Dedifferentiated amniotic fluid mesenchymal stem cell (primary cell): ENCODE results near the gene CDC42EP1.
"Not testable (repeated sequence)": the region's sequence is repeated elsewhere in the genome, so short reads cannot be mapped to it uniquely, and the experiment has no call there.

Source experiments
- DNase-seq: peaks from one replicate; pipeline ENCODE4 v3.0.0-alpha.2; 2016; ENCODE audit errors: extremely low spot score

CDC42EP1 gene

DNA sequence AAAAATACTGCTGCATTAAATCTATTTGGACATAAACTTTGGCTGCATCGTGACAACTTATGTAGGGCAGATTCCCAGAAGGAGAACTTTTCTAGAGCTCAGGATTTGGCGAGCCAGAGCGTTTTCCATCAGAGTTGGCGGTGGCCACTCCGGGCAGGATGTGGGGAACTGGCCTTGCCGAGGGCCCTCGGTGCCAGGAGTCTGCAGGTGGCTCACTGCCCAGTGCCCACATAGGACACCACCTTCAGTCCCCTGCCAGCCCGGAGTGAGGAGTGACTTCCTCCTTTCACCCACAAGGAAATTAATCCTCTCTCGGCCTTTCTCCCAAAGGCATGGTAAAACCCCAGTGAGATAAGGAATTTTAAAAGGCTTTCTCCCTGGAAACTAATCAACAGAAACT is 21.2 kb downstream of the CDC42EP1 start:
- no peak for DNase-seq

DNA sequence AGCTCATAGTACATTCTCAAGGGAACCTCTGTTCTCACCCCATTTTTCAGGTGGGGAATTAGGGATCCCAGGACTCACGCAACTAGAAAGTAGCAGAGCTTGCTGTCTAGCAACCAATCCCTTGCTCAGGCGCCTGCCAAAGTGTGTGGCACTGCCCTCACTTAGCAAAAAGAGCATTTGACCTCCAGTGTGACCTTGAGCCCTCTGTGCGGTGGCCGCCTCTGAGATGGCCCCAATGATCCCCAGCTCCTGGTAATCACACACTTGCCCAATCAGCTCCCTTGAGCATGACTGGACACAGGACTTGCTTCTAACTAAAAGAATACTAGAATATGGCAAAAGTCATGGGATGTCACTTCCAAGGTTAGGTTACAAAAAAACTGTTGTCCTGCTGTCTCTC is 22.2 kb downstream of the CDC42EP1 start:
- DNase-seq, result no peak

DNA sequence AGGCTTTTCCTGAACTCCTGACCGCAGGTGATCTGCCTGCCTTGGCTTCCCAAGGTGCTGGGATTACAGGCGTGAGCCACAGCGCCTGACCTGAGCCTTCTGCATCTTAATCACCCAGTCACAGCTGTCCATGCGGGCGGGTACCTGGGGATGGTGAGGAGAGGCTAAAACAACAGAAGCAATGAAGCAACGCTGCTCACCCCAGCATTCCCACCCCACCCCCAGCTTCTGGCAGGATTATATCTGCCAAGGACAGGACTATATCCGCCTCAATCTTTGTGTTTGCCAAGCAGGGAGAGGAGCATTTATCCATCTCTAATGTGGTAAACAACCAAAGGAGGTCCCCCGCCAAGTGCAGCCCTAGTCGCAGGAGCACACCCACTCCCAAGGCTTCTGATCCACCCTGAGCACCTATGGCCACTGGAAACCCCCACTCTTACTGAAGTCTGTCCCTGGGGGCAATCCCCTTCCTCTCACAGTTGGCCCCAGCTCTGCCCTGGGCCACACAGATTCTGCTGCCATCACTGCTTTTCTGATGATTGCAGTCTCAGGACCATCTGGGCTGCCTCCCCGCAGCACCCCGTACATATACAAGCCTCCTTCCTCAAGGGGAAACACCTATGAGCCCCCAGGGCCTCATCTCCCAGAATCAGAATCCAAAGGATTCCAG is 28.4 kb downstream of the CDC42EP1 start:
- DNase-seq, result no peak

DNA sequence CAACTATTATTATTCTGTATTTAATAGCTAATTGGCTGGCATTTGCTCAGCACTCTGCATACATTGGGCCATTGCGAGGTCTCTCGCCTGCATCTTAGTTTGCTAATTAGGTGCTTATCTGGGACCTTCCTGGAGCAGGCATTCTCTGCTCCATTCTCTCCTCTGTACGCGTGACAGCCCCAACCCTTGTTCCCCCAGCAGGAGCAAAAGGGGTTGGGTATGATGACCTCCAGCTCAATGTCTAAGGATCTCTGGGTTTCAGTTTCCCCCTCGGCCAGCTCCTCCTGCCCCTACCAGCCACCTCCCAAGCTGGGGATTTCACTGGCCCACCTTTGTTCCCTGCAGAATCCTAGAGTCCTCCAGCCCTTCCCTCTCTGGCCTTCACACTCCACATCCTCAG is 29.4 kb downstream of the CDC42EP1 start:
- no peak for DNase-seq

DNA sequence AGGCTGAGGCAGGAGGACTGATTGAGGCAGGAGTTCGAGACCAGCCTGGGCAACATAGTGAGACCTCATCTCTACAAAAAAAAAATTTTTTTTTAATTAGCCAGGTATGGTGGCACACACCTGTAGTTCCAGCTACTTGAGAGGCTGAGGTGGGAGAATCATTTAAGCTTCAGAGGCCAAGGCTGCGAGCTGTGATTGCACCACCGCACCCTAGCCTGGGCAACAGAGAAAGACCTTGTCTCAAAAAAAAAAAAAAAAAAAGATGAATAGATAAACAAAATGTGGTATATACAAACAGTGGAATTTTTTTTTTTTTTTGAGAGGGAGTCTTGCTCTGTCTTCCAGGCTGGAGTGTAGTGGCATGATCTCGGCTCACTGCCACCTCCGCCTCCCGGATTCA is 30.8 kb downstream of the CDC42EP1 start:
- not testable (repeated sequence) for DNase-seq

DNA sequence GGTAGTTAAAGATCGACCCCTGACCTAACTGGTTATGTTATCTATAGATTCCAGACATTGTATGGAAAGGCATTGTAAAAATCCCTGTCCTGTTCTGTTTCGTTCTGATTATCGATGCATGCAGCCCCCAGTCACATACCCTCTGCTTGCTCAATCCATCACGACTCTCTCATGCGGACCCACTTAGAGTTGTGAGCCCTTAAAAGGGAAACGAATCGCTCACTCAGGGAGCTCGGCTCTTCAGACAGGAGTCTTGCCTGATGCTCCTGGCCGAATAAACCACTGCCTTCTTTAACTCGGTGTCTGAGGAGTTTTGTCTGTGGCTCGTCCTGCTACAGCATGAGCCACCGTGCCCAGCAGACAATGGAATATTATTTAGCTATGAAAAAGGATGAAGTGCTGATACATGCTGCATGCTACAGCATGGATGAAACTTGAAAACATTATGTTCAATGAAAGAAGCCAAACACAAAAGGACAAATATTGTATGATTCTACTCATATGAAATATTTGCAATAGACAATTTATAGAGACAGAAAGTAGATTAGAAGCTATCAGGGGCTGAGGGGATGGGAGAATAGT is 31.6 kb downstream of the CDC42EP1 start:
- no peak for DNase-seq

DNA sequence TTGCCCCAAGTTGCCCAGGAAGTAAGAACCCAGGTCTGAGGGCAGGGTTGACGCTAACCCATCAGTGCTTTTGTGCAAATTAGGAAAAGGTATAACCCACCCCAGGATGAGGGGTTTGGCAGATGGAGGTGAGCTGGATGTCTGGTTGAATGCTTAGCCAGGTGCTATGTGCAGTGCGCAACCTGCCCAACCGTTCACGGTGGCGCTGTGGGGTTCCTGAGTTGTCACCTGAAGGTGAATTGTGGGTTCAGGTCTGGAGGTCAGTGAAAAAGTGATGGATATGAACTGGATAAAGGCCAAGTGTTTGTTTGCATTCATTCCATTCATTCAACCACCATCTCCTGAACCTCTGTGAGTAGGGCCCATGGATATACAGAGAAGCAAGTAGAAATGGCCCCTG is 34.0 kb downstream of the CDC42EP1 start:
- no peak for DNase-seq

DNA sequence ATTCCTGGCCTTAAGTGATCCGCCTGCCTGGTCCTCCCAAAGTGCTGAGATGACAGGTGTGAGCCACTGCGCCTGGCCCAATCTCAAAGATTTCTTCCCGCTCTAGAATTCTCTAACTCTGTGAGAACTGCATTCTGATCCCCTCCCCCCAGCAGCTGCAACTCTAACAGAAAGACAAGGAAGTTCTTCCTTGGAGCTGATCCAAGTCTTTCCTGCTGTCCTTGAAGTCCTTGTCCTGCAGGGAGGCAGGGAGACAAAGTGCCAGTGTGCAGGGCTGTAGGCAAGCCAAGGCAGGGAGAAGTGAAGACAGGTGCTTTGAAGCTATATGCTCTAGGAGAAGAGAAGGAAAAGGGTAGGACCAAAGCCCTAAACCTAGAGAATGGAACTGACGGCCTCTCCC is 38.9 kb downstream of the CDC42EP1 start:
- DNase-seq, result no peak

DNA sequence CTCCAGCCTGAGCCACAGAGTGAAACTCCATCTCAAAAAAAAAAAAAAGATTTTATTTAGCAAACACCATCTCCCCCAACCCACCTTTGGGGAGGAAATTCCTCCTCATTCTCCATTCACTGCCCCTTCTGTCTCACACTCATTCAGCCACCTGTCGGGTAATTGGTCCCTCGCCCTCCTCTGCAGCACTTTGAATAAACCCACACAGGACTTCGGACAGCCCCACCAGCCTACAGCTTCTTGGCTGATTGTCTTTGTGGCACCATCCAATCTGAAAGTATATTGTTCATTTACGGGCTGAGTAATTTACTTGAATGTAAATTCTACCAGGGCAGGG is 40.9 kb downstream of the CDC42EP1 start:
- DNase-seq, result no peak

DNA sequence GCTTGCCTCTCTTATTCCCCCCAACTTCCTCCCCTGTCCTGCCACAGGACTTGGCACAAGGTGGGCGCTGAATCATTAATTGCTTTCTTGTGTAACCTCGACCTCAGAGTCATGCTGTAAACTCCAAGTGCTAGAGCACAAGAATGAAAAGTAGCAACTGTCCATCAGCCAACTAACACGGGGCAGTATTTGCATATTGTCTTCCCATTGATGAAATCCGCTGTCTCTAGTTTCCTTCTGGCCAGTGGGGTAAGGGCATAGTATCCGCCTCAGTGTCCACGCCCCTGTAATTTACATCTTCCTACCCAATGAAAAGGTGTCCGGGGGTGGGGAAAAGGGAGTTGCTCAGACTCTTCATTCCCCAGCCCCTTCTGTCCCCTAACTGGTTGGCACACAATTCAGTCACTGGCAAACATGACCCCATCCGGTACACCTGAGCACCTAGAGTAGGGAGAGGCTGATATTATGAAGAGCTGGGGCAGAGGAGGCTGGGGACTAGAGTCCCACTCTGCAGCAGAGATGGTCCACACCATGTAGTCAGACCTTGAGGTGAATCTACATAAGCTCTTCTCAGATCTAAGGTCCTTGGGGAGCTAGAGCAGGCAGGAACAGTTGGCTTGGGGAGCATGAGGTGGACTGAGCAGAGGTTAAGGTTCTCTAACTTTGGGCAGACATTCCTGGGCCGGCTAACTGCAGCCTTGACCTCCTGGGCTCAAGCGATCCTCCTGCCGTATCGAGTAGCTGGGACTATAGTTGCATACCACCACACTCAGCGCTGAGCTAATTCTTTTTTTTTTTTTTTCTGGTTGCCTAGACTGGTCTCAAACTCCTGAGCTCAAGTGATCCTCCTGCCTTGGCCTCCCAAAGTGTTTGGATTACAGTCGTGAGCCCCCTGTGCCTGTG is 41.5 kb downstream of the CDC42EP1 start:
- no peak for DNase-seq

DNA sequence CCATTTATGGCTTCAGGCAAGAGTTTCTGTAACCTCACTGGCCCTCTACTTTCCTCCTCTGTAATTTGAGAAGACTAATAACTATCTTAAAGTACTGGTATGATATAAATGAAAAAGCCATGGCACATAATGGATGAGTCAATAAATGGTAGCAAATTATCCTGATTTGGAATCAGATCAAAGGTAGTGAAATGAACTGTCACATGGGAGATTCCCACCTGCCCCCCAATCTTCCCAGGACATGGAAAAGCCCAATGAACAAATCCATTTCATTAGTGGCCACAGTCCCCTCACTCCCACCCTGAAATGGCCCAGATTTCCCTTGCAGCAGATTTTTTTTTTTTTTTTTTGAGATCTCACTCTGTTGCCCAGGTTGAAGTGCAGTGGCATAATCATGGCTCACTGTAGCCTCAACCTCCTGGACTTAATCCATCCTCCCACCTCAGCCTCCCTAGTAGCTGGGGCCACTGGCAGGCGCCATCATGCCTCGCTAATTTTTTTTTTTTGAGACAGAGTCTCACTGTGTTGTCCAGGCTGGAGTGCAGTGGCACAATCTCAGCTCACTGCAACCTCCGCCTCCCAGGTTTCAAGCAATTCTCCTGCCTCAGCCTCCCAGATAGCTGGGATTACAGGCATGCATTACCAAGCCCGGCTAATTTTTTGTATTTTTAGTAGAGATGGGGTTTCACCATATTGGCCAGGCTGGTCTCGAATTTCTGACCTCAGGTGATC is 42.4 kb downstream of the CDC42EP1 start:
- DNase-seq, result not testable (repeated sequence)

DNA sequence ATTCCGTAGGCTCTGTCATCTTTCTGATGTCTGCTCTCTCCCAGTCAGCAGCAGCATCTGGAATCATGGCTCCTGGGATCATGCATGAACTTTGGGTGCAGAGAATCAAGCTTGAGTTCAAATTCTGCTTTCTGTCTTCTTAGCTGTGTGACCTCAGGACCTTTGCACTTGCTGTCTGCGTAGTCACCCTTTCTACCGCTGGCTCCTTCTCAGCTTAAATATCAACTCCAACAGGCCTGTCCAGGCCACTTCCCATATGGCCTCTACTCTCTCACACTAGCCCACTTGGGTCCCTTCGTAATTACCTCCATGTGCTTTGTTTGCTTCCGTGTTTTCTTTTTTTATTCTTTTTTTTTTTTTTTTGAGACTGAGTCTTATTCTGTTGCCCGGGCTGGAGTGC is 43.8 kb downstream of the CDC42EP1 start:
- no peak for DNase-seq

DNA sequence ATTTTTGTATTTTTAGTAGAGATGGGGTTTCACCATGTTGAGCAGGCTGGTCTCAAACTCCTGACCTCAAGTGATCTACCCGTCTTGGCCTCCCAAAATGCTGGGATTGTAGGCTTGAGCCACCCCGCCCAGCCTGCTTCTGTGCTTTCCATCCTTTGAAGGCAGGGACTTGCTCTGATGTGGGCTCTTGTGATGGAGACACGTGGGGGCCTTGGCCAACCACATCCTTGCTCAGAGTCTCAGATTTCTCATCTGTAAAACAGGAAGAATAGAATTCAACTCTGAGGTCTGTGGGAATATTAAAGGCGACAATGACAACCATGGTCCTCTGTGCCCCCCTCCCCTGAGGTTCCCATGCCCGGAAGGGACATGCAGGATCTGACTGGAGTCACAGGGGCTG is 44.6 kb downstream of the CDC42EP1 start:
- no peak for DNase-seq

DNA sequence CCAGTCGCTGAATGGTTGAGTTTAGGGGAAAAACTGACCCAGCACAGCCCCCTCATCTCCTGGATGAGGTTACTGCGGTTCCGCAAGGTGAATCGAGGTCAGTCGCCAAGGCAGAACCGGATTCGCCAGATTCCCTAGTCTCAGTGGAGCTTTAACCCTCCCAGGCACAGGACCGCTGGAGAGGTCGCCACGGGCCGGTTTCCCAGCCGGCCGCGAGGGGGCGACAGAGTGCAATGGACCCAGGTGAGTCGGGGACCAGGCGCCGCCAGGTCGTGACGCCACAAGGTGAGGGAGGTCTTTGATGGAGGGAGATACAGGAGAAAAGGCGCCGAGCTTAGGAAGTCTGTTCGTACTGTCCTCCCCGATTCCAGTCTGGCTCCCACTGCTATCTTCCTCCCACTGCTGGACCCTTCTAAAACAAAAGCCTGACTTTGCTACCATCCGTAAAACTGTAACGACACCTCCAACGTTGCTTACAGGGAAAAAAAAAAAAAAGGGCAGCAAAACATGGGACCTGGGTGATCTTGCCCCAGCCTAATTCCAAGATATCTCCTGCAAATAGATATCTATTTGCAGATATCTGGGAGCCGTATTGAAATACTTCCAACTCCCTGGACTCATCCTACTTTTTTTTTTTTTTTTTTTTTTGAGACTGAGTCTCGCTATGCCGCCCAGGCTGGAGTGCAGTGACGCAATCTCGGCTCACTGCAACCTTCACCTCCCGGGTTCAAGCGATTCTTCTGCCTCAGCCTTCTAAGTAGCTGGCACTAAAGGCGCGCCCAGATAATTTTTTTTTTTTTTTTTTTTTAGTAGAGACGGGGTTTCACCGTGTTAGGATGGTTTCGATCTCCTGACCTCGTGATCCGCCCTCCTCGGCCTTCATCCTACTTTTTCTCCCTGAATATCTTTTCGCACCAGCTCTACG is 47.0 kb downstream of the CDC42EP1 start:
- DNase-seq, result no peak

DNA sequence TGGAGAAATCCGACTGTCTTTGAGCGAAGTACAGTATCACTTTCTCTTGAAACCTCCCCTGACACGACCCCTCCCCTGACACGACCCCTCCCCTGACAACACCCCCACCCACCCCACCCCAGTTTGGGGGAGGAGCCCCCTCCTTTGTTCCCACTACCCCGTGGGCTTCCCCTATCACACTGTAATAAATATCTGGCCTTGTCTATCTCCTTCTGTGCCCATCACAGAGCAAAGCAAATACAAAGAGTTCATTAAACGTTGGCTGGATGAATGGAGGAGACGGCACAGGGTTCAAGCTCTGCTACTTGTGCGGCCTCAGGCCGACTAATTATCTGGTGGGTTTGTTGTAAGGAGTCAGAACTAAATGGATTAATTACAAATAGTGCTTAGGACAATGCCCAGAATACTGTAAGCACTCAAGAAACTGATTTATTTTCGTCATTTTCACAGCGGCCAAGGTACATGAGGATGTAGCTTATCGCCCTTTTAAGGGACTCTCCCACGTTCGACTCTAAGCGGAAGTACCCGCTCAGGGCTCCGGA is 47.7 kb downstream of the CDC42EP1 start:
- DNase-seq, result no peak

DNA sequence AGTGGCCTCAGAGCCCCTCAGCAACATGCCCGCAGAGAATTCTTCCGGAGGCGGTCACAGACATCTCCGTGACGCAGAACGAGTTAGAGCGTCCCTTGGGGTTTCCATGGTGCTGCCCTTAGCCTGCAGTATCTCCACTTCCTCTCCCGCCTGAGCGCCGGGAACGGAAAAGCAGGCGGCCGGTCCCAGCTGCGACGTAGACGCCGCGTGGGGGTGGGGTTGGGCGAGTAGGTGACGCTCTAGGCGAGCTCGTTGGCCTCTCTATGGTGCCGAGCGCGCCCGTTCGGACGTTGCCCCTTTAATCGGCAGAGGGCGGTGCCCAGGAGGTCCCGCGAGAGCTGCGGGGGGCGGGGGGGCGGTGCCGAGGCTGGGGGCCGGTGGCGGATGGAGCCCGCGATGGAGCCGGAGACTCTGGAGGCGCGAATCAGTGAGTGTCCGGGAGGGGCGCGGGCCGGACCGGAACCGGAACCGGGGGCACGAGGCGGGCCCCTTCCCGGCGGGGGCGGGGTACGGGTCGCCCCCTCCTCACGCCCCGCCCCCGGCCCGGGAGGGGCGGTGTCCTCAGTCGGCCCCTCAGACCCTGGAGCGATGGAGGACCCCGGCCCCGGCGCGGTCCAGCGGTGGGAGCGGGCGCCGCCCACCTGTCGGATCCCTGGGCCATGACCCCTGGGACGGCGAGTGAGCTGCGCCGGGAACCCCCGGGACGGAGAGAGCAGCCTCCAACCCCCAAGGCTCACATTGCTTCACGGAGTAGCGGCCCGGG is 48.4 kb downstream of the CDC42EP1 start, which contains the start of gene GGA1:
GGA1 (plus strand) TSS at position 358 of the 763 bp plus-strand sequence; CDS start at position 385, 27 bp downstream.
- DNase-seq, result peak; percentile 96

DNA sequence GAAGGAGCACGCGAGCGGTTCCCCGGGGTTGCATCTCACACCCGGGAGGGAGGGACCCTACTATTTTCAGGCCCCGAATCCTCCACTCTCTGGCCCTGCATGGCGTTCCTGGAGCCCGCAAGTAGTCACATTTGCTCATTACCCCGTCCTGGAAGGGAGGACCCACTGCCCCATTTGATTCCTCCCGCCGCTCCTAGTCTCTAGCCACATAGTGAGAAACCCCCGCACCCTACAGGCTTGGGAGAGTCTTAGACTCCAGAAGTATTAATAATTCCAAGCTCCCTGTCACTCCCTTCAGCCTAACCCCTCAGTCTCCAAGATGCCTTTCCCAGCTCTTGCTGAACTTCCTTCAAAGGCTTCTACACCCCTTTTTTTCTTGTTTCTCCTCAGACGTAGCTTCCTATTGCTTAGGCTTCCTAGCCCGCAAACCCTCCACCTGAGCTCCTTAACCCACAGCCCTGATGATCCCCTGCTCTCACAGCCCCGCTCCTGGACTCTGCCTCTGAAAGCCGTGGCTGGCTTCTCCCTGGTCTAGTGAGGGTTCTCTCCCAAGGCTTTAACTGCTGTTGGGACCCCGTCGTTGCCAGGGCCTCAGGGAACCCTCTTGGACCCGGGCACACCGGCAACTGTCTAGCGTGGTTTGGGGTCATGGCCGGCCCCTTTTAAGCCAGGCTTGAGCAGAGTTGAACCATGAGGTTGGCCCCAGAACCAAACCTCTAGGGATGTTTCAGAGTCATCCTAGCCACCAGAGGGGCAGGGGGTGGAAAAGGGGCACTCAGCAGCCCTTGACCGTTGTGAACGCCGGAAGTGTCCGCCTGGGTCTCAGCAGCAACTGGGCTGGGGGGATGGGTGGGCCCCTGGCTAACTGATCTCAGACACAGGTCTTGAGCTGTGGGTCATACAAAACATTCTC is 49.2 kb downstream of the CDC42EP1 start:
- peak; percentile 28 for DNase-seq

DNA sequence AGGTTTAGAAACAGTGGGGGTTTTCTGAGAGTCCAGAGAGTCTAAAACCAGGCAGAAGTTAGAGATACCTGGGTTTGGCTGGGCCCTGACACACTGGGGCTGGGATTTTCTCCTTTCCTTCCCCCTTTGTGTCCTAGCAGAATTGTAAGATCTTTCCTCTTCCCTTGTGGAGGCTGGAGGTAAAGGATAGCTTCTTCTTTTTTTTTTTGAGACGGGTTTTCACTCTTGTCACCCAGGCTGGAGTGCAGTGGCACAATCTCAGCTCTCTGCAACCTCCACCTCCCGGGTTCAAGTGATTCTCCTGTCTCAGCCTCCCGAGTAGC is 49.8 kb downstream of the CDC42EP1 start:
- DNase-seq, result not testable (repeated sequence)

DNA sequence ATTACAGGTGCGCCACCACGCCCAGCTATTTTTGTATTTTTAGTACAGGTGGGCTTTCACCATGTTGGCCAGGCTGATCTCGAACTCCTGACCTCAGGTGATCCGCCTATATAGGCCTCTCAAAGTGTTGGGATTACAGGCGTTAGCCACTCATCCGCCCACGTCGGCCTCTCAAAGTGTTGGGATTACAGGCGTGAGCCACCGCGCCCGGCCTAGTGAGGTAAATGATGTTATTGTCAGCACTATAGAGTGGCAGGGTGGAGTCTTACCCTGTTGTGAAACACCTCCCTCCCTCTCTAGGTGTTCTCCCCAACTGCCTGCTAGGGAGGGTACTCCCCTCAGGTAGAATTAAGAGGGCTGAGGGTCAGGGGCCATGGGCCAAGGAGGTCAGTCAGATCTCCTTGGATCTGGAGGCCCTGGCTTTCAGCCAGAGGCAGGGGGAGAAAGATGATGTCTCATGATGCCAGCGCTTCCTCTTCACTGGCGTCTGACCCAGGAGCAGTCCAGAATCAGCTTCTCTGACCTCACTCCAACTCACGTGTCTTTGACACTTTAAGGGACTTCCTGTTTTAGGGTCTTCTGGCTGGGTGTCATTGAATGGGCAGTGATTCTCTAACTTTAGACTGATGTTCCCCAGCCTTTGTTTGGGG is 50.3 kb downstream of the CDC42EP1 start:
- DNase-seq, result no peak
